OCI-LY3 (cell line): ENCODE results near the gene GRIK4.

ENCODE experiments used
- CTCF ChIP-seq: fragments of 200-600, 300-600 bp; sonication (generic); IDR thresholded peaks from 2 replicates; pipeline ENCODE4 v1.5.1; 2014; ENCODE audit warnings: antibody characterized with exemption, low read length, low read depth
- EZH2phosphoT487 ChIP-seq: fragments of 200-600 bp; shearing (Covaris generic); IDR thresholded peaks from 2 replicates; pipeline ENCODE4 v1.6.1; 2018; ENCODE audit warnings: antibody characterized with exemption, mixed run types, low read depth

- TF ChIP-seq CTCF = no peak
- TF ChIP-seq EZH2phosphoT487 = no peak
Measured at GRCh38 chr11:120649316-120649715, 137.8 kb downstream of the GRIK4 start.
